NT2/D1 (cell line): ENCODE measurements around the gene SECTM1.

Experiments used
- DNase-seq: peaks from one replicate; pipeline ENCODE4 v3.0.0-alpha.2; 2011; ENCODE audit warnings: low read depth, low spot score
- H3K27me3 ChIP-seq: 2 replicates; pipeline ENCODE4 v1.6.0; 2011; ENCODE audit warnings: mild to moderate bottlenecking; ENCODE audit not compliant: insufficient read length, insufficient read depth
- H3K36me3 ChIP-seq: 2 replicates; pipeline ENCODE4 v1.6.1; 2011; ENCODE audit warnings: mild to moderate bottlenecking, low read length, mixed read lengths; ENCODE audit not compliant: insufficient read depth, insufficient read length
- H3K4me1 ChIP-seq: 2 replicates; pipeline ENCODE4 v1.5.1; 2011; ENCODE audit not compliant: insufficient read depth, insufficient read length
- H3K4me3 ChIP-seq: 2 replicates; pipeline ENCODE4 v1.5.1; 2011; ENCODE audit warnings: low read depth; ENCODE audit not compliant: insufficient read length
- H3K9ac ChIP-seq: 2 replicates; pipeline ENCODE4 v1.6.0; 2011; ENCODE audit warnings: low read depth; ENCODE audit not compliant: insufficient read length
- H3K9me3 ChIP-seq: 2 replicates; pipeline ENCODE4 v1.5.1; 2011; ENCODE audit warnings: mild to moderate bottlenecking, low read length; ENCODE audit not compliant: insufficient read depth
- SUZ12 ChIP-seq: IDR thresholded peaks from 2 replicates; pipeline ENCODE4 v1.6.1; 2011; ENCODE audit not compliant: insufficient read length, insufficient read depth; ENCODE audit errors: extremely low read depth
- YY1 ChIP-seq: IDR thresholded peaks from 2 replicates; pipeline ENCODE4 v1.6.1; 2011; ENCODE audit not compliant: insufficient read length, insufficient read depth
- ZNF274 ChIP-seq: IDR thresholded peaks from 2 replicates; pipeline ENCODE4 v1.6.1; 2011; ENCODE audit warnings: mild to moderate bottlenecking, low read depth, low read length

SECTM1 gene

DNA sequence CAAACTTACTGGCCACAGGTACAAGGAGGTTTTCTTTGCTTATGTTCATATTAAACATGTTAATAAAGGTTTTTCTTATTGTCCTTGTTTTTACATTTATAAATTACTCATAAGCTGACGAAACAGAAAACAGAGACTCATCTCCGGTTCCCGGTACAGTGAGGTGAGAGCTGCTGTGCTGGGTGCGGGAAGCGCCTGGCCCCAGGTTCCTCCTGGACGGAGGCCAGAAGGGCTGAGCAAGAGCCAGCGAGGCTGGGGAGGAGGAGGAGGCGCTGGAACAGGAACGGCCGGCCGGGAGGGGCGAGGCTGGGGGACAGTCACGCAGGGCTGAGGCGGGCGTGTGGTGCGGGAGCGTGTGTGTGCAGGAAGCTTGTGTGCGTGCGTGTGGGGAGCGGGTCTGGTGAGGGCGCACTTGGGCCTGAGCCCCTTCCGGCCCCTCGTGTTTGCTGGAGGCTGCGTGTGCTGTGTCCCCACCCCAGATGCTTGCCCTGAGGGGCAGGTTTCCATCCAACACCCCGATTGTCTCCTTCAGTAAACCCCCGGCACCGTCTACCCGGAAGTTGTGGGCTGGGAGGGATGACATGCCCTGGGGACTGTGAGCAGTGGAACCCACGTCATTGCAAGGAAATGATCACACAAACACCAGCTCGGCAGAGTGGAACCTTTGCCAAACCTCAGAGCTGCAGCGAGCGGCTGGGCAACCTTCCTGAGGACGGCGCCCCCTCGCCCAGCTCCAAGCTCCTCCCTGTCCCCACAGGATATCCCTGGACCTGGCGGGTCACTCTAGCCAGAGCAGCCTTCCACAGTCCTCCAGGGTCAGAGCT, 35.6 kb downstream of the SECTM1 start:
- no peak for DNase-seq
- Histone ChIP-seq H3K4me3 (no peak overlapping the region), H3K4me1 (peaks cover 17% of the 10 kb centered on the region)

DNA sequence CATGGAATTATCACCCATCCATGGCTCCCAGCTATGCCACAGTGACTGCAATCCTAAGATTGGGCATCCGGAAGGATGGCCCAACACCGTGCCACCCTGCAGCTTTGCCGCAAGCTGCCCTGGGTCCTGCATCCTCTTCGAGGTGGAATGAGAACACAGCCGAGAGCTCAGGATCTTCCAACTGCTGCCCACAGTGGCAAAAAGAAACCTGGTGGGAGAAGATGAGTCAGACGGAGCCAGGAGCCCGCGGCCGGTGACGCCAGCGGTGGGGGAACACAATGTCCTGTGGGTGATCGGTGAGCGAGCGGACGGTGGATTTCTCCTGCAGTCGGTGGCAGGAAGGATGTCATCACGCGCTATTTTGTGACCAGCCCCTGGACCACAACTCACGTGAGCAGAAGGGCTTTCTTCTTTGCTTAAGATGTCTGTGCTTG, 36.3 kb downstream of the SECTM1 start:
- peaks cover 12% of the 10 kb centered on the region for H3K4me1 ChIP-seq
- TF ChIP-seq YY1 = no peak
- no peak for TF ChIP-seq ZNF274
- TF ChIP-seq SUZ12 = no peak
- no peaks in the 10 kb centered on the region for H3K36me3 ChIP-seq
- no peak overlapping the region for H3K4me3 ChIP-seq
- no peak for DNase-seq
- no peaks in the 10 kb centered on the region for H3K9me3 ChIP-seq
- peak overlapping the region; percentile 25 for H3K9ac ChIP-seq
- no peaks in the 10 kb centered on the region for H3K27me3 ChIP-seq

More for the DNA sequence above, 35.6 kb downstream of the SECTM1 start:
- Histone ChIP-seq H3K27me3 (no peaks in the 10 kb centered on the region), H3K36me3 (no peaks in the 10 kb centered on the region), H3K9ac (no peak overlapping the region), H3K9me3 (no peaks in the 10 kb centered on the region)
- TF ChIP-seq ZNF274 (no peak), SUZ12 (no peak), YY1 (no peak)

DNA sequence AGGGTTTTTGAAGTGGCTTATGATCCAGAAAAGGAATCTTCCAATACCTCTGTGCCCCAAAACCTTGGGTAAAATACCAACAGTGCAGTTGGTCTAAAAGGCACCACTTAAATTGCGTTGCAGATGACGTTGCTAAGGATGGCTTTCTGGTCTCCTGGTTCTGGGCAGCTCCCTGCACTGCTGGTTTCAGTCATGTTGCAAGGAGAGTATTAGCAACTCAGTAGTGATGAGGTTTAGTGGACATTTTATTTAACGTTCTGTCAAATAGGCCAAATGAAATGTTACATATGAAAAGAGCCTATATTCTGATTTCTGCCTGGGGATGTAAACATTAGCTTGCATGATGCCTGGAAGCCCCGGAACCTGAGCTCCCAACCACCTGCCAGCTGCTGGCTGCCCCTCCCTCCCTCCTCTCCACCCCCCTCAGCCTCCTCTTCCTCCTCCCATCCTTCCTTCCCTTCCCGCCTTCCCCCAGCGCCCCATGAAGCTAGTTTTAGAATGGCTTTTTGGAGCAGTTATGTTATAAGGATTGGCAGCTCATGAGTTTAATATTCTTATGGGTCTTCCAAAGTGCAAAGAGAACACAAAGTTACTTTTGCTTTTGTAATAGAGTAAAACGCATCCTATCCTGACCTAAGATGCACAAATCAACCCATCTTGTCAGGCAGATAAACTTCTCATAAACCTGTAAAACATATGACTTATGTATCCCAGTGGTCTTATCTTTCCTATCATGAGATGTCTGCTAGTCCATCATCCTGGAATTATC, 36.9 kb downstream of the SECTM1 start:
- Histone ChIP-seq H3K9ac (no peak overlapping the region), H3K9me3 (no peaks in the 10 kb centered on the region), H3K36me3 (no peaks in the 10 kb centered on the region), H3K4me1 (peaks cover 11% of the 10 kb centered on the region), H3K27me3 (no peaks in the 10 kb centered on the region), H3K4me3 (no peak overlapping the region)
- no peak for DNase-seq
- TF ChIP-seq YY1 (no peak), ZNF274 (no peak), SUZ12 (no peak)

DNA sequence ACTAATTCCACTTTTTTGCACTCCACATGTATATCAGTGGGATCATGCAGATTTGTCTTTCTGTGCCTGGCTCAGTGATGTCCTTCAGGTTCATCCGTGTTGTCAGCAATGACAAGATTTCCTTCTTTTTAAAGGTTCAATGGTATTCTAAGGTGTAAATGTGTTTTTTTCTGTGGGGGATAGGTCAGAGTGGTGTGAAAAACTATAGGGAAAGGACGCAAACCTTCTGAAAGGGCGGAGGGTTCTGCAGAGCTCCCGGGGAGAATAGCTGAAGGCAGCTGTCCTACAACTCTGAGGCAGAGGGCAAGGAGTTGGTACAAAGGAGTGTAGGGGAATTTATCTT, 38.1 kb downstream of the SECTM1 start:
- Histone ChIP-seq H3K36me3 (no peaks in the 10 kb centered on the region), H3K9ac (no peak overlapping the region), H3K9me3 (no peaks in the 10 kb centered on the region), H3K27me3 (no peaks in the 10 kb centered on the region), H3K4me1 (peaks cover 3% of the 10 kb centered on the region), H3K4me3 (no peak overlapping the region)
- TF ChIP-seq SUZ12 = no peak
- no peak for TF ChIP-seq YY1
- TF ChIP-seq ZNF274 = no peak
- DNase-seq = no peak

DNA sequence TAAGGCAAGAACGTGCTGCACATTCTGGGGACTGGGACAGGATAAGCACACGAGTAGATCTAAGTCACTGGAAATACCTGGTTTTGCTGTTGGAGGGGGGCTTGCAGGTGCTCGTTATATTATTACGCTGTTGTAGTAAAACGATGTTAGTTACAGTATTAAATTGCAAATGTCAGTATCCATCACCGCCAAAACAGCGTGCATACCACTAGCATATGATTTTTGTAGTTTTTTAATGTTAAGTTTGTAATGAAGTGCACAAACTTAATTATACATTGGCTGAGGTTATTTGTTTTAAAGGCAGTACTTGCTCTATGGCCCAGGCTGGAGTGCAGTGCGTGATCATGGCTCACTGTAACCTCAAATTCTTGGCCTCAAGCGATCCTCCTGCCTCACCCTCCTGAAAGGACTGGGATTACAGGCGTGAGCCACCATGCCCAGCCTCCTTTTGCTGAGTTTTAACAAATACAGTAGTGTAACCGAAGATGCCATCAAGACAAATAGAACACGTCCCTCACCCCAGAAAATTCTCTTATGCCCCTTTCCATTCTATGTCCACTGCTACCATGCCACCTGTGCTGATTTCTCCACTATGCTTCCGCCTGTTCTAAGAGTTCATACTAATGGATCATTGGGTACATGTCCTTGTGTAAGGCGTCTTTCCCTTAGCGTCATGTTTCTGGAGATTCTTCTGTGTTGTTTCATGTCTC, 39.3 kb downstream of the SECTM1 start:
- Histone ChIP-seq H3K9me3 (no peaks in the 10 kb centered on the region), H3K36me3 (no peaks in the 10 kb centered on the region), H3K4me1 (peaks cover 3% of the 10 kb centered on the region), H3K27me3 (no peaks in the 10 kb centered on the region), H3K4me3 (peak overlapping the region; percentile 25), H3K9ac (no peak overlapping the region)
- TF ChIP-seq YY1 = no peak
- no peak for TF ChIP-seq ZNF274
- TF ChIP-seq SUZ12 = no peak
- no peak for DNase-seq

DNA sequence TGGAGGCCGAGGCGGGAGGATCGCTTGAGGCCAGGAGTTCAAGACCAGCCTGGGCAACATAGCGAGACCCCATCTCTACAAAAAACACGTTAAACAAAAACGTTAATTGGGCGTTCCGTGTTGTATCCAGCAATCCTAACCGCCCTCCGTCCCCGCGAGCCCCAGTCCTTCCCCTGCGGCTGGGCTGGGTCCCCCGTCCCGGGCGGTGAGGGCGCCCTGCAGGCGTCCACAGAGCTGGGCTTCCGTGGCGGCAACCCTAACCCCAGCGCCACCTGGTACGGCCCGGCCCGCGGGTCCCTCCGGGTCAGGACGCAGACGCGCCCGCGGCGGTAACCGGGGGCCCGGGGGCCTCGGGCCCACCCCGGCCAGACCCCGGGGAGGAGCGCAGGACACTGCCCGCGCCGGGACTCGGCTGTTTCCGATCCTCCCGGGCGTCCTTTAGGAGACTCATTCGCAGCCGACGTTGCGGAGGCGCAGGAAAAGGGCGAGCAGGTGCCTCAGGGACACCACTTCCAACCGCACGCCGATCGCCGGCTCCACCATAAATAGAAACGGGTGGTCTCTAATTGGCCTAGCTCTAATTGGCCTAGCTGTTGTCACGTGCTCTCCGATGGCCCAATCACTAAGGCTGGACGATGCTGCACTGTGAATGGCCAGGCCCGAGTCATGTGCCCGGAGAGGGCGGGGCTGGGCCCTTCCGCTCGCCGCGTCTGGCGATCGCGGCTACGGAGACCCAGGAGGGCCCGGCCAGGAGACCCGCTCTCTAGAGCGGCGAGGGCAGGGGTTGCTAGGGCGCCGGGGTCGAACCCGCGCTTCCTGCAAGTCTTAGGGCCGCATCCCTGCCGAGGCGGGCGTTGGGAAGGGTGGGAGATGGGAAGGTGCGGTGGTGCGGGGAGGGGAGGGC, 41.1 kb downstream of the SECTM1 start:
- Histone ChIP-seq H3K36me3 (no peaks in the 10 kb centered on the region), H3K4me1 (peaks cover 3% of the 10 kb centered on the region), H3K27me3 (no peaks in the 10 kb centered on the region), H3K9ac (peak overlapping the region; percentile 86), H3K4me3 (peak overlapping the region; percentile 76), H3K9me3 (peaks cover 1% of the 10 kb centered on the region; the same call in 1 of the 2 replicates)
- DNase-seq = peak; percentile 92
- TF ChIP-seq ZNF274 (no peak), YY1 (no peak), SUZ12 (no peak)
